Stimulated activated CD8-positive, alpha-beta memory T cell treated with anti-CD3 and anti-CD28 coated beads, Interleukin-2, amount 100 ng/mL, for 48 hours (primary cell): ENCODE measurements around the gene CLTCL1.

Source experiments
- DNase-seq, 2 donors: peaks; one replicate each; pipeline ENCODE4 v3.0.0-alpha.2; 2020; ENCODE audit warnings: low read depth in 2 of 2

The CLTCL1 gene

DNA sequence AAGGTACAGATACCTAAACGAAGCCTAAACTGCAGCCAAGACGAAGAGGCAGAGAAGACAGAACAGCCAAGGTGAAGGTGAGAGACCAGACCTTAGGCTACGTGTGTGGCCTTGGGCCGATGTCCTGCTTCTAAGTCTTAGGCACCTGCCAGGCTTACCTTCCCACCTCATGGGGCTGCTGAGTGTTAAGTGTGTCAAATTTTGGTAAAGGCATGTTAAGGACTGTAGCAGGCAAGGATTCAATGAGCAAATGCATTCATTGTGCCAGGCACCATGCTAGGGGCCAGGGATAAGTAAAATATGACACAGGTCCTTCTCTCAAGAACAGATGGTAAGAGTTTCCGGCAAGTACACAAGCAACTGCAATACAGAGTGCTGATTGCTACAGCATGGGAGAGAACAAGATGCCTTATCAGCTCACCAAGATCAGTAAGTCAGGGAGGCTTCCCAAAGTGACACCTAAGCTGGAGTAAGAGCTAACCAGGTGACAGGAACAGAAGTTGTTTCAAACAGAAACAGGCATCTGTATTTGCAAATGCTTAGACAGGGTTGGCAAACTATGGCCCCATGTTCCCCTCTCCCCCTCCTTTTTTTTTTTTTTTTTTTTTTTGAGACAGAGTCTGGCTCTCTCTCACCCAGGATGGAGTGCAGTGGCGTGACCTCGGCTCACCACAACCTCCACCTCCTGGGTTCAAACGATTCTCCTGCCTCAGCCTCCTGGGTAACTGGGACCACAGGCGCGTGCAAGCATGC, 46.7 kb downstream of the CLTCL1 start:
- DNase-seq = no peak

DNA sequence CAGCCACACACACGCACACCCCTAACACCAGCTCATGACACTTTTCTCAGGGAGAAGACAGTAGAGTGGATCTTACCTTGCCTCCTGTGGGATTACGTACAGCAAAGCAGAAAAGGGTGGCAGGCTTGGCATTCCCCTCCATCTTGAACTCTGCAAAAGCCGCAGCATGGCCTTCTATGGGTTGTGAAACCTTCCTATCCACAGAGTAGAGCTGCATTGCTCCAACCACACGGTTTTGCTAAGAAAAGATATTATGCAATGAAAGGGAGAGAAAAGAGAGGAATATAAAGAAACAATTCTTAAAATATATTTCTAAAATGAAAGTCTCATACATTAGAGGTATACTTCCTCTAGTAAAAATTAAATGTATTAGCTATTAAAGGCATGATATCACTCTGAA, 48.8 kb downstream of the CLTCL1 start:
- no peak for DNase-seq

DNA sequence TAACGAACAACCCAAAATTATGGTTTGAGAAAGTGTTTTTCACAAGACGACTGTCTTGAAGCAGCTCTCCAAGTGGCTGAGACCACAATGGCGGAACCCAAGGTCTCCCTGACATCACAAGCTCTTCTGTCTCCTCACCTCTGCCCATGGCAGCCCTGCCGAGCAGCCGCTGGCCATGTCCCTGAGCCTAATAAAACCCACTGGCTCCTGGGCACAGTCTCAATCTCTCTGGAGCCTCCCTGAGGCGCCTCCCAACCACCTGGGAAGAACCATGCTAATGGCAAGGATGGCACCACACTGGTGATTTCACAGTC, 50.0 kb downstream of the CLTCL1 start:
- DNase-seq = no peak

DNA sequence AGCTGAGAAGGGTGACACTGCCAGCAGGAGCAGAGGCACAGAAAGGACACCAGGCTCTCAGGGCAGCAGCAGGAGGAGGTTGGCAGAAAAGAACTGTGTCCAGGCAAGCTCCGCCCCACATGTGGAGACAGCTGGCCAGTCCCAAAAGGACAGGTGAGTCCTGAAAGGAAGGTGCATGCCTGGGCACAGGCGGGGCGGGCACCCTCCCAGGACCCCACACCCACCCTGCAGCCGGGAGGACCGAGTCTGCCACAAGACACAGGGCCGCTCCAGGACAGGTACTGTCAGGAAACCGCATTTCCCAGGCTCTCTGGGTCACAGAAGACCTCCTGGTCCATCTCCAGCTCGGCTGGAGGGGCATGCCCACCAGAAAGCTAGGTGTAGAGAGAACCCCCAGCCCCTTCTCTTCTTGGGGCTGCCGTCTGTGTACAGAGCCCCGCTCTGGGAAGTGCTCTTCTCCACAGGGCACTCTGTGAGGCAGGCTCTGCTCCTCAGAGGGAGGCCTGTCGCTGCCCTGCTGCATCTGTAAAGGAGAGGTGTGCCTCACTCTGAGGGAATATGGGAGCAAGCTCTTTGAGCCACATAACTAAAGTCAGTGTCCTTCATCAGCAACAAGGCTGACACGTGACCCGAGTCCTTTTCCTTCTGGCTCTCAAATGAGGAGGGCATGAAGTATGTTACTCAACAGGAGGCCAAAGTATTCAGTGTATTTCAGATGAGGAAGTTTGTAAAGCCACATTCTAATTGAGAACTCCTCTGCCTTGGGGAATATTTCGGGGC, 50.5 kb downstream of the CLTCL1 start:
- DNase-seq = no peak

DNA sequence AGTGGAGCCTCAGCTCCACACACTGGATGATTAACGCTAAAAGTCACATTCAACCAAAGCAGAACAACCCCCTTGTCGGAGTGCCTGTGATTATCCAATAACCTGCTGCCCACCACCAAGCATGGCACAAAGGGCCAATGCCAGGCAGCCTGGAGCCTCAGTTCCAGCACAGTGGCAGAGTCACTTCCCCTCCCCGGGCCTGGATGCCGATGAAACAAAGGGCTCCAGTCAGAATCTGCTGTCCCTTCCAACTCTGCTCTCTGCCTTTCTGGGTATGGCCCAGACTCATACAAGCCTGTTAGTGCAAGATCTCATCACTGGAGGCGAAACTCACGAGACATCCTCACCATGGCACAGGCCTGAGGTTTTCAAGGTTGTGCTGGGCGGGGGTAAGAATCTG, 52.1 kb downstream of the CLTCL1 start:
- DNase-seq = no peak

DNA sequence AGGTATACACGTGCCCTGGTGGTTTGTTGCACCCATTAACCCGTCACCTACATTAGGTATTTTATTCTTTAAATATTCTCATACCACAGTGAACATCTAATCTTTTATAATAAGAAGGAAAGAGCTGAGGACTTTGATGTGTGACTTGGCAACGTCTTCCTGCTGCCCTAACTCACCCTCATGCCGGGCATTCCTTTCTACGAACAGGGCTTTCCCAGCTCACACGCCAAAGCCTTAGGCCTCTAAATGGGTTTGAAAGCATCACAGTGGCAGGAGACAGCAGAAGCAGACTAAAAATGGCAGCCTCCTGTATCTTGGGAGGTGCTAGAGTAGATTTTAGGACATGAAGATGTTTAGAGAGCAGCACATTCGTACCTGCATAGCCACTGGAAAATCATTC, 52.6 kb downstream of the CLTCL1 start:
- no peak for DNase-seq

DNA sequence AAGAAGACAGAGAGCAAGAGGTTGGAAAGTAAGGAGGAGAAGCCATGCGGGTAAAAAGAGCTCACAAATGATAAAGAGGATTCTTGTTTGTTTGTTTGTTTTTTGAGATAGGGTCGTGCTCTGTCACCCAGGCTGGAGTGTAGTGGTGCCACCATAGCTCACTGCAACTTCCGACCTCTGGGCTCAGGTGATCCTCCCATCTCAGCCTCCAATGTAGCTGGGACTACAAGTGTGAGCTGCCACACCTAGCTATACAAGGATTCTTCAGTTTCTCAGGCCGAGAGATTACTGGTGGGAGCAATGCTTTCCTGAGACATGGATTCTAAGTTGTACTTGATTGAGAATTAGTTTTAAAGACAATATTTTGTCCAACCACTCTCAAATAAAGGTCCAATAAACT, 55.6 kb downstream of the CLTCL1 start:
- no peak for DNase-seq

DNA sequence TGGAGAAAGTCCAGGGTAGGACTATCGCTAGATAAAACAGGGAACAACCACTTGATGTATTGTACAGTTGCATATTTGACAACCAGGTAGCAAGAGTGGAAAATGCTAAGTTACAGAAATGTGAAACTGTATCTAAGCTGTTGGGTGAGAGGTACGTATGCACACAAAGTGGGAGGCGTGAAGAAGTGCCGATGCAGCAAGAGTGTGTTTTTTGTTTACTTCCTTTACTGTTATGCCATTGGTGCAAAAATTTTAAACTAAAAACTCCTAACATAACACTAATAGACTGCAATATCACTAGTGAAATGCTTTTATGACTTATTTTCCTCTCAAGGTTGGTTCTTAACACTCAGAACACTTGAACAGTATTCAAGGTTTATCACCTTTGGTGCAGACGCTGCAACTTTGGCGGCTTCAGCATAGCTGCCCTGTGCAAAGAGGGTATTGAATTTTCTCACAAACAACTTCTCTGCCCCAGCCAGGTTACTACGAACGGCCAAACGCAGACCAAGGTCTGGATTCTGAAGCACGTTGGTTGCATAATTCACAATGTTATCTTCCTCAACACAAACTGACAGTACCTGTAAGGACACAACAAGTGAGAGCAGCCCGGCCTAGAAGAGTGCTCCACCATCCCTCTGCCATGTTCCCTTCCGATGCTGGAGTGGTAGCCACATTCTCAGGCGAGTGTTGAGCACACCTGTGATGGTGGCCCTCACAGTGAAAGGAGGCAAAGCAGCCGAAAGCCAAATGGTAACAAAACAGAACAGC, 57.2 kb downstream of the CLTCL1 start:
- DNase-seq = no peak

DNA sequence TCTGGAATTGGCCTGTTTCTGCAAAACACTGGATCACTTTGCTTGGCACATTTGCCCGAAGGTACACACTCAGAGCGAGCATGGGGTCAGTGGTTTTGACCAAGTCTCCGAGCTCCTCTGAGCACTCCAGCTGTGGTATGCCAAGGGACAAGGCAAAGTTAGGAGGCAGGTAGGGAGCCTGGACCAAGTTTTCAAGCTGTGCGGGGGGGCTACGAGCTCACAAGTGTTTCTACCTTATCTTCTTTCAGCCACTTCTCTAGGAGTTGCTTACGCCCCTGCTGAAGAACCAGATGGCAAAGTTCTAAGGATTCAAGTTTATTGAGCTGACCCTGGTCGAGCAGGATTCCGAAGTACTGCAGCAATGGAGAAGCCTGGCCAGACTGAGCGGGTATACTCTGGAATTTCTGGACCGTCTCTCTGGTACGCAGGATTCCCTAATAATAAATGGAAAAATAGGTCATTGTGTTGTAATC, 58.3 kb downstream of the CLTCL1 start:
- DNase-seq = no peak

DNA sequence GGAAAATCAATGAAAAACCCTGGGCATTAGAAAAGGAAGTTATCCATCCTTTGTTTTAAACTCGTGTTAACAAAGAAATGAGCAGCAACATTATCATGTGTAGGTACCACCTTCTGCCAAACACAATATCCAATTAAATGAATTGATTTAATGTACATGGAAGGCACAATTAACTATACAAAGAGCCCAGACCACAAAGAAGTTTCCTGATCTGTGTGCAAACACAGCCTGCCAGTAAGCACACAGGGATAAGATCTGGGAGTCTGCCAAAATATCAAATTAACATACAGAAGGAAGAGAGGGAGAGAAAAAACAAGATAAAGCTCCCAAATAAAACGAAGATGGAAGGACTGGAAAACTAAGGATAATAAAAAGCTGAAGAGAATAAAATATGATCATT, 58.9 kb downstream of the CLTCL1 start:
- DNase-seq = no peak

DNA sequence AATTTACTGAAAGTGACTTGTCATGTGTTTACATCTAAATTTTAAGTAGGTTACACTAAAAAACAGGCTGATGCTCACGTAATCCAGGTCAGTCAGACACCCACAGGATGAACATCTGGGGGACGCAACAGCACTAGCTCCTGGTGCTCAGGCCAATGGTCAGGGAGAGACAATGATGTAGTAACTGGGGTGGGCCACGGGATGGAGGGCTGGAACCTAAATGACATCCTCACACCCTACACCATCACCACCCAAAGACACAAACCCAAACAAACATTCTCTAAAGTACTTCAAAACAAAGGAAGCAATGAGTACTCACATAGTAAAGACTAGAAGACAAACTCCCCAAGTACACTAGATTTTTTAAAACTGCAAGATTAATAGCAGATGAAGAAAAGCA, 59.5 kb downstream of the CLTCL1 start:
- DNase-seq = no peak

DNA sequence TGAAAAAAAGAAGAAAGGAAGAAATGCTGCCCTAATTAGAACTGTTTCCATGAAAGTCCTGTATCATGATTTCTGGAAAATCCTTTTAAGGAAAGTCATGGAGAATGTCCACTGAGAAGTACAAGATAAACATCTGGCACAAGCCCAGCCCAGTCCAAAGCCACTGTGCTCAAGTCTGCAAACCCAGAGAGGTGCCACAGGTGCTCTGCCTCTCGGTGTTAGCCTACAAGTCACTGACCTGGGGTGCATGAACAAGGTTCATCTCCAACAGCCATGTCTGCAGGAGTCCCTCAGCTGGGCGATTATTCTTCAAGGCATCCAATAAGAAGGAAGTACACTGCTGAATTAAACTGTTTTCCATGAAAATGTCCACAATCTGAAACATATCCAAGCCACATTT, 61.9 kb downstream of the CLTCL1 start:
- no peak for DNase-seq

DNA sequence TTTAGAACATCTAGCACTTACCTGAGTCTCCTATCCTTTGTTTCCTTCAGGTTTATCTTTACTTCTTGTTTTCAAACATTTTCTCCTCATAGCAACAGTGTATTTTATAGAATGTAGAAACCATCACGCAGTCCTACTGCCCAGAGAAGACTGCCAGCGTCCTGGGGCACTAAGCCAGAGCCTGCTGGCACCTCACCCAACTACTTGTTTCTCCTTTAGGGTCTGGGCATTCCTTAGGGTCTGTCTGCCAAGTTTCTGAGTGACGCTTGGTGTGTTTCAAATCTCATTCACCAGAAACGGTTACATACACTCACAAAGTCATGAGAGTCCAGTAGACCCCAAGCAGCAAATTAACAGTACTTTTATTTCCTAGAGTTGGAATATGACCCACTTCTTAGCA, 63.3 kb downstream of the CLTCL1 start:
- DNase-seq = no peak

DNA sequence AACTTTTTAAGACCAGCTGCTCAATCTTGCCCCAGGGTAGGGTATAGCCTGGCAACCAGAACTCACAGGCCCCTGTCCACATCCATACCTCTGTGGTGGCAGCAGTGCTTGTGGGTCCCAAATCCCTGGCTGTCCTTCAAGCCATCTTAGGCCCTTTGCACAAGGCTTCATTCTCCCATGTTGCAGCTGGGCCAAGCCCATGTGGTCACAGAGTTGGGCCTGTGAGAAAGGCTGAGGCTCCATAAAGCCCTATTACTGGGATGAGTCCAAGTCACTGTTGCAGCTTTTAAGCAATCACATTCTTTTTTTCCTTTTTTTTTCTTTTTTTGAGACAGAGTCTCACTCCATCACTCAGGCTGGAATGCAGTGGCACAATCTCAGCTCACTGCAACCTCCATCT, 65.1 kb downstream of the CLTCL1 start:
- DNase-seq = no peak

DNA sequence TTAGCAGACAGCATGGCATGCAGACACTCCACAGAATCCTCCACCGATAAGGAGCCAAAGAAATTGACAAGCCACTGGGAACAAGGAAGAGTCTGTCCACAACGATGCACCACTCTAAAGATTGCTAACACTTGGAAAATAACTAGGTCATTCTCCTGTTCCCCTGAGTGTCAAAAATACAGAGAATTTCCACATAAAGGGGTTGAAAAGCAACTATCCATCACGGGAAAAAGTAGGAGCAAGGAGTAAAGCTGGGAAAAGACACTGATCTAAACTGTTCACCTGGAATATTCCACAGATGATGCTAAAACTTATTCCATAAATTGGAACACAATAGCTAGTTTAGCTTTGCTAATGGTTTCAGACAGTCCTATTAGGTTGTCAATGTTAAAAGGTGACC, 66.0 kb downstream of the CLTCL1 start:
- DNase-seq = no peak

DNA sequence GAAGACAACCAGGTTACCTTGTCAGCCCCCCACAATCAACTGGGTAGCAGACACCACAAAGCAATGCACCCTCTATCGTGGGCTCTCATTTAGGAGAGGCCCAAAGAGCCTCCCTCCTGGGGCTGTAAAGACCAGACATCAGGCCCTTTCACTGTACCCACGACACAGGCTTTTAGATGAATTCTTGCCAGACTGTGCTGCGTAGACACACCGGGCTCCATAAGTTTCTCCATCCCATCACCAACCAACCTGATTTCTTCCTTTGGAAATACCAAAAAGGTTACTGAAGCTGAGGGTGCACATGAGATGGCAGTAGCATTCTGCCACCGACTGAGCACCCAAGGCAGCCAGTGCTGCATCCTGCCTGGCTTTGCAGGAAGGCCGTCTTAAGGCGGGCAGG, 66.5 kb downstream of the CLTCL1 start:
- no peak for DNase-seq

DNA sequence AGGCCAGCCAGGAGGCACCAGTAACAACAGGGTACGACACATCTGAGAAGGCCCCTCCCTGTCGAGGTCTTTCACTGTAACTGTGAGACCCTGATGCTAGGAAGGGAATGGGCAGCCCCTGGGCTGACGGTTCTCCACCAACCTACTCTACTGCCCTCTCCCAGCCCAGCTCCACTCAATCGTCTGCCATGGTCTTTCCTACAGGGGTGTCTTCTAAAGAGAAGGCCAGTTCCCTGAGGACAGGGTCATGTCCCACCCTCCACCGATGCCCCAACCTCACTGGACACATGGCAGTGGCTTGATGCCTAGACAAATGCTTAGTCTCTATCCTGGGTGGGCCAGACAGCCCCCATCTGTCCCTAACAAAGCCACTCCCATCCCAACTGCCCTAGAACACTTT, 67.0 kb downstream of the CLTCL1 start:
- no peak for DNase-seq

DNA sequence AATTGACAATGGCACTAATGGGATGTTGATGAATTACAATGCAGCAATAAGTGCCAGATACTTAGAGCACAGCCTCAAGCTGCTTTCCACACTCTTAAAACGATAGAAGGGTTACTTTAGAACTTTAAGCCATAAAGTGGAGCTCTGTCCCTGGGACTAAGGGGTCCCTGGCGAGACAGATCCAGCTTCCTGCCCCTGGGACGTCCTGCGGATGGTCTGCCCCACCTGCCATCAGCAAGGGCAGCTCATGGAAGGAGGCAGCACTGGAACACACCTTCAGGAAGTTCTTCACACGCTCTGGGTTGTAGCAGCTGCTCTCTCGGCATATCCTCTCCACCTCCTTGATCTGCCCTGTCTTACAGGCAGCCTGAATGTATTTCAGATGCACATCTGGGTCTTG, 67.9 kb downstream of the CLTCL1 start:
- DNase-seq = no peak

DNA sequence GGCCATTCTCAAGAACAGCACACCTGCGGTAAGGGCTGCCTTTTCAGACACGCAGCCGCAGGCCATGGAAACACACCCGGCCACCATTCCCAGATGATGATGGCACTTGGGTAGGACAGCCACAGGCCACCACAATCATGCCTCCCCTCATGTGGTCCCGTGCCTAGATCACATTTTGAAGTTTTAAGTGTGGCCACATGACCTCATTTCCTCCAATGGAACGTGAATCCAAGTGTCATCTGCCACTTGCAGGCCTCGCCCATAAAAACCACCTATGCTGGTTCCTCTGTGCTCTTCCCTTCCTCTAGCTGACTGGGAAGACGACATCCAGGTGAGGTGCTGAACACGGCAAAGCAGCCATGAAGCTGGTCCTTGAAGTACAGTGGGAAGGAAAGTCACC, 68.4 kb downstream of the CLTCL1 start:
- DNase-seq = no peak

DNA sequence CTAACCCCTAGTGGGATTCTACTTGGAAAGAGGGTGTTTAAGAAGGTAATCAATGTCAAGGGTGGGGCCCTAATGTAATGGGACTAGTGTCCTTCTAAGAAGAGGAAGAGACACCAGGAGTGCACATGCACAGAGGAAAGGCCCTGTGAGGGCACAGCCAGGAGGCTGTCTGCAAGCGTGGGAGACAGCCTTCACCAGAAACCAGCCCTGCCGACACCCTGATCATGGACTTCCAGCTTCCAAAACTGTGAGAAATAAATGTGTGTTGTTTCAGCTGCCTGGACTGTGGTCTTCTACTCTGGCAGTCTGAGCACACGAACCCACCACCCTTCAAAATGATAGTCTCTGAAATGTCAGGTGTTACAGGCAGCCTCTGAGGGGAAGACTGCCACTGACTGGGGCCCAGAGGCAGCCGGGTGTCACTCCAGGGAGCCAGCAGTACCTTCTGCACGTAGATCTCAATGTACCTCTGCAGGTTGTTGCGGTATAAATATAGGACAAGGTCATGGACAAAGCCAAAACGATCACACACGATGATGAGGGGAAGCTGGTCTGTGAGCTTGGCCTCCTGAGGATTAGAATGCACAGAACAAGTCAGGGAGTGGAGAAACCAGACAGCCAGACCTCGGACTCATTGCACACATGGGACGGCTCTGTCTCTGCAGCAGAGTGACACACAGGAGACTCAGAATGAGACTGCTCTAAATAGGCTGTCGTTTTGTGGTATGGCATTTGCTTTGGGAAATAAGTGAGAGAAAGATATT, 69.1 kb downstream of the CLTCL1 start:
- DNase-seq = no peak

DNA sequence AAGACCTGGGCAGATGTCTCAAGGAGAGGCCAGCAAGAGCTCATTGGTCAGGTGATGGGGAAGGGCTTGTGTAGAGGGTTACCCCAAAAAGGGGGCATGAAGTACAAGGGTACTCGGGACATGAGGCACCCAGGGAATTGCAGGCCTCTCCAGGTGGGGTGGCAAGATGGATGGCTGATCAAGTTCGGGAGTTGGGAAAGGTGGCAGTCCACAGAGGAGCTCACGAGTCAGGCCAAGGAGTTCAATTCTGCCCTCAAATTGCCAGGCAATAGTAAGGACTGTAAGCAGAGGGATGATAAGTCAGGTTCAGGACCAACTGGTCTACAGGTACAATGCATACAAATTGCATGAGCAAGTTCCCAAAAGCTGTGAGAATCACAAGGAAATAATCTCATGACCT, 70.7 kb downstream of the CLTCL1 start:
- no peak for DNase-seq
